ENCODE data around the gene PRIMA1.

The PRIMA1 gene

GRCh38 chr14:93716746-93717667 is 71.3 kb downstream of the PRIMA1 start:
- no peaks in the 10 kb centered on the region for H3K36me3 ChIP-seq (ENCODE audit: insufficient read depth, low read length)
- no peak overlapping the region for H3K9ac ChIP-seq (ENCODE audit: insufficient read length)
- no peak overlapping the region for H3K27ac ChIP-seq
- no peaks in the 10 kb centered on the region for H3K9me3 ChIP-seq (ENCODE audit: low read depth, low read length)
- TF ChIP-seq POLR2AphosphoS5 (IDR thresholded peaks at IDR 0.05; ENCODE audit: borderline replicate concordance, low read depth, low read length), result no peak
- no peak for TF ChIP-seq EZH2 (IDR thresholded peaks at IDR 0.05)
- no peak for TF ChIP-seq FOXP2 (optimal IDR thresholded peaks at IDR 0.05; ENCODE audit: control extremely low read depth, extremely low read length, insufficient read depth)
- no peak overlapping the region for H3K4me3 ChIP-seq
- no peak for DNase-seq (ENCODE audit: low read depth, low spot score)

- TF ChIP-seq POLR2AphosphoS5 (IDR thresholded peaks at IDR 0.05; ENCODE audit: borderline replicate concordance, low read depth, low read length), result no peak
- no peak for TF ChIP-seq FOXP2 (optimal IDR thresholded peaks at IDR 0.05; ENCODE audit: control extremely low read depth, extremely low read length, insufficient read depth)
- TF ChIP-seq EZH2 (IDR thresholded peaks at IDR 0.05), result no peak
- no peak for DNase-seq (ENCODE audit: low read depth, low spot score)
Observed at GRCh38 chr14:93716002-93716745, 72.1 kb downstream of the PRIMA1 start.

GRCh38 chr14:93715279-93715927 is 72.9 kb downstream of the PRIMA1 start:
- H3K9me3 ChIP-seq (ENCODE audit: low read depth, low read length), result no peaks in the 10 kb centered on the region
- no peak for DNase-seq (ENCODE audit: low read depth, low spot score)
- no peak overlapping the region for H3K9ac ChIP-seq (ENCODE audit: insufficient read length)
- H3K4me3 ChIP-seq, result no peak overlapping the region
- no peaks in the 10 kb centered on the region for H3K36me3 ChIP-seq (ENCODE audit: insufficient read depth, low read length)
- no peak overlapping the region for H3K27ac ChIP-seq
- TF ChIP-seq POLR2AphosphoS5 (IDR thresholded peaks at IDR 0.05; ENCODE audit: borderline replicate concordance, low read depth, low read length) (no peak), EZH2 (IDR thresholded peaks at IDR 0.05) (no peak), FOXP2 (optimal IDR thresholded peaks at IDR 0.05; ENCODE audit: control extremely low read depth, extremely low read length, insufficient read depth) (no peak)

More at GRCh38 chr14:93716002-93716745, 72.1 kb downstream of the PRIMA1 start:
- Histone ChIP-seq H3K36me3 (ENCODE audit: insufficient read depth, low read length) (no peaks in the 10 kb centered on the region), H3K4me3 (no peak overlapping the region), H3K9ac (ENCODE audit: insufficient read length) (no peak overlapping the region), H3K27ac (no peak overlapping the region), H3K9me3 (ENCODE audit: low read depth, low read length) (no peaks in the 10 kb centered on the region)

GRCh38 chr14:93714605-93715004 is 73.7 kb downstream of the PRIMA1 start:
- TF ChIP-seq EZH2 (IDR thresholded peaks at IDR 0.05) (no peak), POLR2AphosphoS5 (IDR thresholded peaks at IDR 0.05; ENCODE audit: borderline replicate concordance, low read depth, low read length) (no peak), FOXP2 (optimal IDR thresholded peaks at IDR 0.05; ENCODE audit: control extremely low read depth, extremely low read length, insufficient read depth) (no peak)
- no peak overlapping the region for H3K4me3 ChIP-seq
- no peak overlapping the region for H3K9ac ChIP-seq (ENCODE audit: insufficient read length)
- no peak overlapping the region for H3K27ac ChIP-seq
- DNase-seq (ENCODE audit: low read depth, low spot score), result no peak
- H3K9me3 ChIP-seq (ENCODE audit: low read depth, low read length), result no peaks in the 10 kb centered on the region
- no peaks in the 10 kb centered on the region for H3K36me3 ChIP-seq (ENCODE audit: insufficient read depth, low read length)

- Histone ChIP-seq H3K27ac (no peak overlapping the region), H3K9ac (ENCODE audit: insufficient read length) (no peak overlapping the region), H3K4me3 (no peak overlapping the region), H3K36me3 (ENCODE audit: insufficient read depth, low read length) (no peaks in the 10 kb centered on the region), H3K9me3 (ENCODE audit: low read depth, low read length) (no peaks in the 10 kb centered on the region)
- no peak for DNase-seq (ENCODE audit: low read depth, low spot score)
- TF ChIP-seq POLR2AphosphoS5 (IDR thresholded peaks at IDR 0.05; ENCODE audit: borderline replicate concordance, low read depth, low read length) (no peak), FOXP2 (optimal IDR thresholded peaks at IDR 0.05; ENCODE audit: control extremely low read depth, extremely low read length, insufficient read depth) (no peak), EZH2 (IDR thresholded peaks at IDR 0.05) (no peak)
Observed at GRCh38 chr14:93713726-93714405, 74.4 kb downstream of the PRIMA1 start.

- no peak for DNase-seq (ENCODE audit: low read depth, low spot score)
Observed at GRCh38 chr14:93712838-93713724, 75.2 kb downstream of the PRIMA1 start.

More at GRCh38 chr14:93712838-93713724, 75.2 kb downstream of the PRIMA1 start:
- no peak overlapping the region for H3K9ac ChIP-seq (ENCODE audit: insufficient read length)
- no peaks in the 10 kb centered on the region for H3K9me3 ChIP-seq (ENCODE audit: low read depth, low read length)
- no peaks in the 10 kb centered on the region for H3K36me3 ChIP-seq (ENCODE audit: insufficient read depth, low read length)
- H3K27ac ChIP-seq, result no peak overlapping the region
- TF ChIP-seq FOXP2 (optimal IDR thresholded peaks at IDR 0.05; ENCODE audit: control extremely low read depth, extremely low read length, insufficient read depth) (no peak), EZH2 (IDR thresholded peaks at IDR 0.05) (no peak), POLR2AphosphoS5 (IDR thresholded peaks at IDR 0.05; ENCODE audit: borderline replicate concordance, low read depth, low read length) (no peak)
- no peak overlapping the region for H3K4me3 ChIP-seq
